HG02973 (cell line): ENCODE results near the gene ZNF48.

Source experiments
- ATAC-seq: cut with Tn5 transposase; IDR thresholded peaks from one replicate; pipeline ENCODE4 v1.9.1; 2021; ENCODE audit warnings: moderate library complexity; ENCODE audit not compliant: unreplicated experiment

The ZNF48 gene

GRCh38 chr16:30434852-30435251 lies 39.6 kb downstream of the ZNF48 start:
- ATAC-seq: no peak

GRCh38 chr16:30437511-30438046 lies 42.4 kb downstream of the ZNF48 start:
- no peak for ATAC-seq

GRCh38 chr16:30438835-30439234 lies 43.6 kb downstream of the ZNF48 start:
- no peak for ATAC-seq

- ATAC-seq: no peak
These were observed 44.6 kb downstream of the ZNF48 start for GRCh38 chr16:30439720-30440348.

DNA sequence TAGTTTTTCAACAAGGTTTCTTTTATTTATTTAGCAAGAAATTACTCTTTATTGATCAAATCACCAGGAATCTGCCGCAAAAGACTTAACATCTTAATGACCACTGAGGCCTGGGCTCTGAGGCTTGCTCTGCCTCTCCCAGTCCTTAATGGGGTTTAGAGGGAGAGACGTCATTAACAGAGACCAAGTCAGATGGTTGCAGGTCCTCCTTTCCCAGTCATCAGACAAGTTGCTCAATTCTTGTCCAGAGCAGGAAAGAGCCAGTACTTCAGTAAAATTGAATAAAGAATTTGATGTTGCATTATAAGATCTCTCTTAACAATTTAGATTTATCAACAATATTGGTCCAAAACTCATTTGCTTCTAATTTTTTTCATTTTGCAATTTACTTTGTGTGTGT lies 48.4 kb downstream of the ZNF48 start:
- ATAC-seq: no peak

DNA sequence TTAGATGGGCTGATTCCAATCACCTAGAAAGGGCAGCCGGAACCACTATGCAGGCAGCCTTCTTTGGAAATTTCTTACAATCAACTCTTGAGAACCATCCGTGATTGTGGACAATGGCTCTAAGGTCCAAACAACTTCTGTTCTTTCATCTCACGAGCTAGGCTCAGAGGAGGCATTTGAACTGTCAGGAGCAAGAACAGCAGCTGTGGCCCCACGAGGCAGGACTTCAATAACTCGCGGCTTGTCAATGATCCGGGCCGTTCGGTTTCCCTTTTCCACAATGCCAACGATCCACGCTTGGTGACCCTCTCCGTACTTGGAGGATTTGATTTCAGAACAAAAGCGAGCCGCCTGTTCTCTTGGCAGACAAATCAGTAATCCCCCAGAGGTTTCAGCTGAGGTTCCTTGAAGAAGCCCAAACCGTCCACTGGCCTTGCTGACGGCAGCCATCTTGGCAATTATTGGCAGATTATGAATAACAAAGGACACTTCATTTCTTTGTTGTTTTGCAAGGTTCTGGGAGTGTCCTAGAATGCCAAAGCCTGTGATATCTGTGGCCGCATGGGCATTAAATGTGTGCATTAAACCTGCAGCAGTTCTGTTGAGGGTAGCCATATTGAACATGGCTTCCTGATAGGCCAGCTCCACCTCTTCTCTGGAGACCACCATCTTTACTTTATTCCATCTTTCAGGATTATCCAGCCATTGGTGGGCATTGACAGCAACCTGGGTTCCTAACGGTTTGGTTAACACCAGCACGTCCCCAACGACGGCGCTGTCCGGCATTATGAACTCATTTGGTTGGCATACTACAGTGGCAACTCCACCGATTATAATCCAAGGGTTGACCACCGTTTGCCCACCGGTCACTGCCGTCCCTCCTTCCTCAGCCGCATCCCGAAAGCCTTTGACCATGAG lies 49.3 kb downstream of the ZNF48 start:
- no peak for ATAC-seq

DNA sequence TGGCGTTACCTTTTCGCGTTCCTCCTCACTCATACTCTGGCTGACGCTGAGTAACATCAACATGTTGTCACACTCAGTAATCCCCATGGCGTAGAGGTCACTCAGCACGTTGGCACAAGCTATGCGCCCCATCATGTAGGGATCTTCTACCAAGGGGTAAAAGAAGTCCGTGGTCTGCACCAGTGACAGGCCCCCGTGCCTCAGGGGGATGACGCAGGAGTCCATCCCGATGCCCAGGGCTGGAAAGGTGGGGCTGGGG lies 49.9 kb downstream of the ZNF48 start:
- ATAC-seq: peak; percentile 11

GRCh38 chr16:30445408-30446202 lies 50.4 kb downstream of the ZNF48 start, which contains the start of gene SEPHS2:
Gene SEPHS2, minus strand, starts transcription at chr16:30445874. Its CDS starts 147 bp downstream, at chr16:30445727.
- peak; percentile 77 for ATAC-seq

GRCh38 chr16:30446203-30446595 lies 51.0 kb downstream of the ZNF48 start:
- ATAC-seq: no peak

DNA sequence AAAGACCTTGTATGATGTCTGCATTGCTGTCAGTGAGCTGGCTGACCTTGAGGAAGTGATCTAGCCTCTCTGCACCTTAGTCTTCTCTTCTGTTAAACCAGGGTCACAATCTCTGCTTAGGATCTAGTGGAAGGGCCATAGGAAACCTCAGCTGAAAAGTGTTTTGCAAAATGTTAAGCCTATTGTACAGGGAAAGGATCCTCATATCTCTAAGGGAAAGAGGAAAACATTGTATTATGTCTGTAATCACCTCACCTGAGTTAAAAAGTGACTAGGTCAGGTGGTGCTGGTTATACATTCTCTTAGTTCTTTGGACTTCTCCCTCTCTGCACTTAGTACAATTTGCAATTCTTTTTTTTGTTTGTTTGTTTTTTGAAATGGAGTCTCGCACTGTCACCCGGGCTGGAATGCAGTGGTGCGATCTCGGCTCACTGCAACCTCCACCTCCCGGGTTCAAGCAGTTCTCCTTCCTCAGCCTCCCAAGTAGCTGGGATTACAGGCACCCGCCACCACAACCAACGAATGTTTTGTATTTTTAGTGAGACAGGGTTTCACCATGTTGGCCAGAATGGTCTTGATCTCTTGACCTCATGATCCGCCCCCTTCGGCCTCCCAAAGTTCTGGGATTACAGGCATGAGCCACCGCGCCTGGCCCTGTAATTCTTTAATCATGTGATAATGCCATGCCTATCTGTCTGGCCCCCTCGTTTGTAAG lies 52.4 kb downstream of the ZNF48 start:
- no peak for ATAC-seq

GRCh38 chr16:30449116-30449435 lies 53.9 kb downstream of the ZNF48 start:
- no peak for ATAC-seq
